Thoracic aorta (tissue), 2 donors: ENCODE data around the gene ATG9B. TPM values are rescaled to one million over a fixed set of nuclear protein-coding genes. Genes with fewer than 3 reads are reported as not detected.
A peak's percentile ranks its signal among the peaks of the same experiment; 100 is the strongest.

Source experiments
- ATAC-seq: fragments of 150-250 bp; one replicate; pipeline ENCODE4 v1.8.0; 2017; ENCODE audit warnings: low read depth; ENCODE audit not compliant: insufficient number of reproducible peaks, low FRiP score
- DNase-seq: peaks from one replicate; pipeline ENCODE4 v3.0.0-alpha.2; 2020; ENCODE audit warnings: low spot score
- H3K27ac ChIP-seq, 2 donors: fragments of 200-600 bp; sonication (generic); 1 replicate in 1 of 2; 2 replicates in 1 of 2; pipeline ENCODE4 v1.5.1; 2016; ENCODE audit warnings: mild to moderate bottlenecking in 2 of 2, moderate library complexity in 2 of 2
- H3K27me3 ChIP-seq: fragments of 200-600 bp; sonication (generic); replicated peaks from 2 replicates; pipeline ENCODE4 v1.6.0; 2016; ENCODE audit warnings: mild to moderate bottlenecking; ENCODE audit not compliant: insufficient read depth
- H3K36me3 ChIP-seq: fragments of 200-600 bp; sonication (generic); one replicate; pipeline ENCODE4 v1.5.1; 2016
- H3K4me1 ChIP-seq, 2 donors: fragments of 200-600 bp; sonication (generic); 1 replicate in 1 of 2; 2 replicates in 1 of 2; pipeline versions ENCODE4 v1.5.1 to v1.6.0; 2016; ENCODE audit warnings: low read depth in 2 of 2, mild to moderate bottlenecking in 1 of 2; ENCODE audit not compliant: control insufficient read depth in 1 of 2
- H3K4me3 ChIP-seq: fragments of 200-600 bp; sonication (generic); 2 replicates; pipeline ENCODE4 v1.5.1; 2016; ENCODE audit warnings: mild to moderate bottlenecking
- H3K9me3 ChIP-seq: fragments of 200-600 bp; sonication (generic); 2 replicates; pipeline ENCODE4 v1.5.1; 2016
- CTCF ChIP-seq: fragments of 200-600 bp; sonication (generic); IDR thresholded peaks from one replicate; pipeline ENCODE4 v1.5.1; 2019; ENCODE audit warnings: antibody characterized with exemption
- total RNA-seq, 2 donors: library from RNA; depleted of rRNA; stranded (reverse); fragments of >200 nt; gene quantifications; one replicate each; pipeline versions ENCODE4 v1.1.0 to v1.2.3, GENCODE V29; 2016

The ATG9B gene
- total RNA-seq, 2 donors from 2014 or later: 1.2 TPM; not detected in 1

GRCh38 chr7:150993511-150993910 is 30.8 kb downstream of the ATG9B start:
- DNase-seq (no peak), ATAC-seq (no peak)
- Histone ChIP-seq H3K27me3 (no peaks in the 10 kb centered on the region), H3K36me3 (no peaks in the 10 kb centered on the region), H3K4me1 (no peaks in the 10 kb centered on the region), H3K9me3 (peaks cover 4% of the 10 kb centered on the region), H3K27ac (no peak overlapping the region), H3K4me3 (peak overlapping the region; percentile 7)
- TF ChIP-seq CTCF: no peak

GRCh38 chr7:150992833-150993302 is 31.4 kb downstream of the ATG9B start:
- no peak overlapping the region for H3K4me3 ChIP-seq
- no peak overlapping the region for H3K27ac ChIP-seq
- DNase-seq: no peak
- no peaks in the 10 kb centered on the region for H3K27me3 ChIP-seq
- ATAC-seq: no peak
- H3K9me3 ChIP-seq: peaks cover 4% of the 10 kb centered on the region
- no peaks in the 10 kb centered on the region for H3K36me3 ChIP-seq
- TF ChIP-seq CTCF: no peak
- H3K4me1 ChIP-seq: no peaks in the 10 kb centered on the region

GRCh38 chr7:150992051-150992640 is 32.1 kb downstream of the ATG9B start:
- Histone ChIP-seq H3K27me3 (no peaks in the 10 kb centered on the region), H3K36me3 (no peaks in the 10 kb centered on the region), H3K4me1 (no peaks in the 10 kb centered on the region), H3K27ac (no peak overlapping the region), H3K4me3 (no peak overlapping the region), H3K9me3 (peaks cover 4% of the 10 kb centered on the region)
- ATAC-seq (no peak), DNase-seq (no peak)
- TF ChIP-seq CTCF: no peak

- TF ChIP-seq CTCF: no peak
- H3K9me3 ChIP-seq: peaks cover 4% of the 10 kb centered on the region
- no peak within 1 kb of the TSS for H3K4me3 ChIP-seq
- H3K4me1 ChIP-seq: no peaks in the 10 kb centered on the region
- H3K27ac ChIP-seq: no peak within 1 kb of the TSS
- DNase-seq (no peak), ATAC-seq (no peak)
- no peaks in the 10 kb centered on the region for H3K36me3 ChIP-seq
- H3K27me3 ChIP-seq: no peaks in the 10 kb centered on the region
These were observed 33.7 kb downstream of the ATG9B start, which contains the start of gene NOS3 for GRCh38 chr7:150990416-150991186. TSS of gene NOS3 (plus strand) at chr7:150991017. CDS start at chr7:150993804, 2,787 bp downstream.

- H3K36me3 ChIP-seq: no peaks in the 10 kb centered on the region
- H3K9me3 ChIP-seq: peaks cover 4% of the 10 kb centered on the region
- no peak for ATAC-seq
- no peak overlapping the region for H3K4me3 ChIP-seq
- no peak for TF ChIP-seq CTCF
- H3K27ac ChIP-seq: no peak overlapping the region
- no peak for DNase-seq
- no peaks in the 10 kb centered on the region for H3K4me1 ChIP-seq
- no peaks in the 10 kb centered on the region for H3K27me3 ChIP-seq
These were observed 34.8 kb downstream of the ATG9B start for GRCh38 chr7:150989456-150989855.
